Panc1 (cell line): ENCODE measurements around the gene POU6F1. TPM values are rescaled to one million over a fixed set of nuclear protein-coding genes. Genes with fewer than 3 reads are reported as not detected.

ENCODE experiments used
- ATAC-seq: fragments of 200-7000 bp; cut with Tn5 transposase; 2 replicates; pipeline ENCODE4 v1.9.1; 2020; ENCODE audit warnings: mild to moderate bottlenecking, moderate library complexity
- BruUV-seq: library from RNA; stranded (reverse); fragments of 400-500 nt; replicated peaks from 2 replicates; lab custom pipeline; 2021; lab: Mats Ljungman, UMichigan
- CTCF ChIA-PET: fragments of 300-600 bp; sonication (Branson Sonifier 250); formaldehyde crosslinking; loops from one replicate; lab custom pipeline; 2022; ENCODE audit warnings: antibody characterized with exemption; lab: Charles Lee
- POLR2A ChIA-PET: fragments of 300-600 bp; sonication (Branson Sonifier 250); formaldehyde crosslinking; loops from one replicate; lab custom pipeline; 2022; ENCODE audit warnings: antibody characterized with exemption; lab: Charles Lee
- DNase-seq: peaks from one replicate; pipeline ENCODE4 v3.0.0-alpha.2; 2010; ENCODE audit warnings: low read depth, low spot score
- H3K27ac ChIP-seq: 2 replicates; pipeline ENCODE4 v1.5.1; 2011; ENCODE audit warnings: mild to moderate bottlenecking, low read length, inconsistent platforms
- H3K27me3 ChIP-seq: fragments of 200-500 bp; sonication (Bioruptor generic); 2 replicates; pipeline ENCODE4 v1.6.0; 2014; ENCODE audit warnings: low read length, inconsistent platforms; ENCODE audit not compliant: control insufficient read depth, insufficient read depth
- H3K36me3 ChIP-seq: fragments of 200-500 bp; sonication (Bioruptor generic); 2 replicates; pipeline ENCODE4 v1.5.1; 2014; ENCODE audit warnings: inconsistent platforms, mild to moderate bottlenecking, low read length, moderate library complexity; ENCODE audit not compliant: control insufficient read depth, insufficient read depth
- H3K4me1 ChIP-seq: 2 replicates; pipeline ENCODE4 v1.5.1; 2011; ENCODE audit warnings: inconsistent platforms, mild to moderate bottlenecking, low read length, moderate library complexity; ENCODE audit not compliant: control insufficient read depth, insufficient read depth
- H3K4me3 ChIP-seq, 2 experiments: 2 replicates each; pipeline ENCODE4 v1.5.1; 2011 to 2012; ENCODE audit warnings: low read depth in 2 of 2, low read length in 2 of 2, mild to moderate bottlenecking in 2 of 2, inconsistent platforms in 1 of 2, moderate library complexity in 1 of 2
- H3K9me3 ChIP-seq: fragments of 200-500 bp; sonication (Bioruptor generic); 2 replicates; pipeline ENCODE4 v1.5.1; 2014; ENCODE audit warnings: low read depth, mild to moderate bottlenecking, inconsistent platforms, low read length, moderate library complexity; ENCODE audit not compliant: control insufficient read depth, insufficient read depth
- POLR2AphosphoS5 ChIP-seq: IDR thresholded peaks from 2 replicates; pipeline ENCODE4 v1.6.1; 2012; ENCODE audit warnings: mild to moderate bottlenecking, low read depth, low read length, moderate library complexity
- SIN3A ChIP-seq: IDR thresholded peaks from 2 replicates; pipeline ENCODE4 v1.6.1; 2012; ENCODE audit warnings: low read depth, mild to moderate bottlenecking, low read length, moderate library complexity, borderline replicate concordance; ENCODE audit not compliant: insufficient read depth
- TCF7L2 ChIP-seq: IDR thresholded peaks from 2 replicates; pipeline ENCODE4 v1.6.1; 2011; ENCODE audit warnings: mild to moderate bottlenecking, low read depth, low read length, inconsistent platforms
- in situ Hi-C: cut with HindIII; loops from 2 replicates; pipeline ENCODE4 v1.10.0; 2016; ENCODE audit warnings: low sequenced_read_pairs, low pct_unique_long_range_greater_than_20kb
- intact Hi-C: fragments of 100-400 bp; cut with micrococcal nuclease; formaldehyde crosslinking; loops from one replicate; pipeline ENCODE4 v1.10.0; 2022; ENCODE audit not compliant: unreplicated experiment
- total RNA-seq: library from RNA; stranded (reverse); gene quantifications from one replicate; pipeline ENCODE4 v1.2.1, GENCODE V29; 2021; ENCODE audit not compliant: unreplicated experiment
- TF ChIP-seq, protein P1 (sequence below), 2 experiments: IDR thresholded peaks; 2 replicates each; pipeline ENCODE4 v1.6.1; 2011 to 2012; ENCODE audit warnings: low read depth in 2 of 2, control low read depth in 1 of 2, low read length in 1 of 2, mild to moderate bottlenecking in 1 of 2, moderate library complexity in 1 of 2; ENCODE audit not compliant: insufficient read depth in 1 of 2
- TF ChIP-seq, protein P2 (sequence below): fragments of 450-650 bp; IDR thresholded peaks from 2 replicates; pipeline ENCODE4 v1.5.1; 2017; ENCODE audit warnings: mild to moderate bottlenecking

POU6F1 gene
- total RNA-seq, 1 experiment from 2014 or later, result 3.1 TPM

DNA sequence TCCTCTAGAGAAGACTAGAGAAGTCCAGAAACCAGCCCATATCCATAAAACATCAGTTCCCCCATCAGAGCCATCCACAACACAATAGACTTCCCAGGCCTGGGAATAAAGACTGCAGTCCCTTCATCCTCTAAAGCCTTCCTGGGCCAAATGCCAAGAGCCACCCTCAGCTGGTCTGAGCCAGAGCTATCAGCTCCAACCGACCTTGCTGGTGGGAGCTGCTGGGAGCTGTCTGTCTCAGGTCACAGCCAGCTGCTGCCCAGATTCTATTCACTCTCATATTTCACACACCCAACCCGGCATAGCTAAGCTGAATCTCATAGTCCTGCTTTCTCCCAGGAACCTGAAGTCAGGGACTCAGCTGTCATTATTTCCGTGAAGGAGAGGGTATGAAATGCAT, 34.0 kb downstream of the POU6F1 start:
- DNase-seq, result no peak

DNA sequence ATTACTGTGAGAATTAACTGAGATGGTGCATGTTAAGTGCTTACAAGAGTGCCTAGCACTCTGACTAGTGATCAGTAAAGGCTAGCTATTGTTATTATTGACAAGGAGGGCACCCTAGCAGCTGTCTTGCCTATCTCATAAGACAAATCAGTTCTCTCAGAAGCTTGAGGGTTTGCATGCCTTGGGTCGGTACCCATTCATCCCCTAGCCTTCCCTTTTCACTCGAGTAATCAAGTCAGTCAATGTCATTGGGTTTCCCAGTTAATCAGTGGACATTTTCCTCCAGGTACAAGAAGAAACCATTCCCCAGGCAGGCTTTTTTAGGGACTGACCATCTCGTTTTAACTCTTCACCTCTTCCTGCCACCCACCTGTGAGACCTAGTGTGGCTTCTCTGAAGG, 34.5 kb downstream of the POU6F1 start:
- in situ Hi-C loops (no loop called here), intact Hi-C loops (no loop called here)
- POLR2A ChIA-PET, result no interaction called here
- no peak for ATAC-seq
- Histone ChIP-seq H3K4me3 (no peak overlapping the region), H3K27me3 (no peaks in the 10 kb centered on the region), H3K27ac (no peak overlapping the region), H3K4me1 (no peaks in the 10 kb centered on the region), H3K36me3 (no peaks in the 10 kb centered on the region), H3K9me3 (no peaks in the 10 kb centered on the region)
- CTCF ChIA-PET, result no interaction called here
- TF ChIP-seq TCF7L2, result no peak
- TF ChIP-seq, protein P1, sequence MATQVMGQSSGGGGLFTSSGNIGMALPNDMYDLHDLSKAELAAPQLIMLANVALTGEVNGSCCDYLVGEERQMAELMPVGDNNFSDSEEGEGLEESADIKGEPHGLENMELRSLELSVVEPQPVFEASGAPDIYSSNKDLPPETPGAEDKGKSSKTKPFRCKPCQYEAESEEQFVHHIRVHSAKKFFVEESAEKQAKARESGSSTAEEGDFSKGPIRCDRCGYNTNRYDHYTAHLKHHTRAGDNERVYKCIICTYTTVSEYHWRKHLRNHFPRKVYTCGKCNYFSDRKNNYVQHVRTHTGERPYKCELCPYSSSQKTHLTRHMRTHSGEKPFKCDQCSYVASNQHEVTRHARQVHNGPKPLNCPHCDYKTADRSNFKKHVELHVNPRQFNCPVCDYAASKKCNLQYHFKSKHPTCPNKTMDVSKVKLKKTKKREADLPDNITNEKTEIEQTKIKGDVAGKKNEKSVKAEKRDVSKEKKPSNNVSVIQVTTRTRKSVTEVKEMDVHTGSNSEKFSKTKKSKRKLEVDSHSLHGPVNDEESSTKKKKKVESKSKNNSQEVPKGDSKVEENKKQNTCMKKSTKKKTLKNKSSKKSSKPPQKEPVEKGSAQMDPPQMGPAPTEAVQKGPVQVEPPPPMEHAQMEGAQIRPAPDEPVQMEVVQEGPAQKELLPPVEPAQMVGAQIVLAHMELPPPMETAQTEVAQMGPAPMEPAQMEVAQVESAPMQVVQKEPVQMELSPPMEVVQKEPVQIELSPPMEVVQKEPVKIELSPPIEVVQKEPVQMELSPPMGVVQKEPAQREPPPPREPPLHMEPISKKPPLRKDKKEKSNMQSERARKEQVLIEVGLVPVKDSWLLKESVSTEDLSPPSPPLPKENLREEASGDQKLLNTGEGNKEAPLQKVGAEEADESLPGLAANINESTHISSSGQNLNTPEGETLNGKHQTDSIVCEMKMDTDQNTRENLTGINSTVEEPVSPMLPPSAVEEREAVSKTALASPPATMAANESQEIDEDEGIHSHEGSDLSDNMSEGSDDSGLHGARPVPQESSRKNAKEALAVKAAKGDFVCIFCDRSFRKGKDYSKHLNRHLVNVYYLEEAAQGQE (IDR thresholded peaks at IDR 0.05; ENCODE audit: insufficient read depth in 1 of 2, low read depth in 2 of 2, low read length in 1 of 2), result no peak
- TF ChIP-seq SIN3A, result no peak
- TF ChIP-seq, protein P2, sequence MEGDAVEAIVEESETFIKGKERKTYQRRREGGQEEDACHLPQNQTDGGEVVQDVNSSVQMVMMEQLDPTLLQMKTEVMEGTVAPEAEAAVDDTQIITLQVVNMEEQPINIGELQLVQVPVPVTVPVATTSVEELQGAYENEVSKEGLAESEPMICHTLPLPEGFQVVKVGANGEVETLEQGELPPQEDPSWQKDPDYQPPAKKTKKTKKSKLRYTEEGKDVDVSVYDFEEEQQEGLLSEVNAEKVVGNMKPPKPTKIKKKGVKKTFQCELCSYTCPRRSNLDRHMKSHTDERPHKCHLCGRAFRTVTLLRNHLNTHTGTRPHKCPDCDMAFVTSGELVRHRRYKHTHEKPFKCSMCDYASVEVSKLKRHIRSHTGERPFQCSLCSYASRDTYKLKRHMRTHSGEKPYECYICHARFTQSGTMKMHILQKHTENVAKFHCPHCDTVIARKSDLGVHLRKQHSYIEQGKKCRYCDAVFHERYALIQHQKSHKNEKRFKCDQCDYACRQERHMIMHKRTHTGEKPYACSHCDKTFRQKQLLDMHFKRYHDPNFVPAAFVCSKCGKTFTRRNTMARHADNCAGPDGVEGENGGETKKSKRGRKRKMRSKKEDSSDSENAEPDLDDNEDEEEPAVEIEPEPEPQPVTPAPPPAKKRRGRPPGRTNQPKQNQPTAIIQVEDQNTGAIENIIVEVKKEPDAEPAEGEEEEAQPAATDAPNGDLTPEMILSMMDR, result no peak
- TF ChIP-seq POLR2AphosphoS5, result no peak
- BruUV-seq, result no TSS peak
- no peak for DNase-seq

More for the DNA sequence above, 34.0 kb downstream of the POU6F1 start:
- in situ Hi-C loops, result no loop called here
- Histone ChIP-seq H3K27me3 (no peaks in the 10 kb centered on the region), H3K4me3 (no peak overlapping the region), H3K4me1 (no peaks in the 10 kb centered on the region), H3K27ac (no peak overlapping the region), H3K9me3 (no peaks in the 10 kb centered on the region), H3K36me3 (no peaks in the 10 kb centered on the region)
- TF ChIP-seq POLR2AphosphoS5 (no peak), SIN3A (no peak), TCF7L2 (no peak)
- TF ChIP-seq, protein P2, result no peak
- TF ChIP-seq, protein P1 (IDR thresholded peaks at IDR 0.05; ENCODE audit: insufficient read depth in 1 of 2, low read depth in 2 of 2, low read length in 1 of 2), result no peak
- intact Hi-C loops, result no loop called here
- ChIA-PET POLR2A (no interaction called here), CTCF (no interaction called here)
- no peak; the same call in 1 of the 2 replicates for ATAC-seq
- BruUV-seq, result no TSS peak
